Measurements from ENCODE around the gene CAPN12.

- TF ChIP-seq CTCF (IDR thresholded peaks at IDR 0.05) (no peak), POLR2A (IDR thresholded peaks at IDR 0.05; ENCODE audit: low read depth) (no peak), POLR2AphosphoS5 (IDR thresholded peaks at IDR 0.05) (no peak)
Observed at GRCh38 chr19:38717855-38718254, 26.4 kb downstream of the CAPN12 start.

All from esophagus muscularis mucosa (tissue), 3 donors.